Measurements from ENCODE around the gene CLTA. TPM values are rescaled to one million over a fixed set of nuclear protein-coding genes. Genes with fewer than 3 reads are reported as not detected.

The CLTA gene
- total RNA-seq, 5 donors from 2014 or later (not counting 1 experiment from before 2014, with no cell fraction given): 40.2 to 79.0 (median 70.0) TPM

DNA sequence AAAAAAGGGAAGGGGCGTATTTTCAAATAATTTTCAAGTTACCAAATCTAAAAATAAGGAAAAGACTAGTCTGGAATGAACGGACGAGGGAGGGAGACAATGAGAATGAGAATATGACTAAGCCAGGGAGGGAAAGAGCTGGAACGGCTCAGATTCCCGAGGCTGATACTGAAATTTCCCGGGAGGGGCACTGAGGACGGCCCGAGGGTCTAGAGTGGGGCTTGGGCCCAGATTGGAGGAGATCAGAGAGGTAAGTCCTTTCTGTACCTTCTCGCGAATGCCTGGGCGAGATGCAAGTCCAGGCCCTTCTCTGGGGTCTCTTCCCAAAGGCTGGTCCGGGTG lies 24.9 kb upstream of the CLTA start:
- peak overlapping the region; percentile 17 to 67 (median 31) for H3K4me3 Mint-ChIP-seq

DNA sequence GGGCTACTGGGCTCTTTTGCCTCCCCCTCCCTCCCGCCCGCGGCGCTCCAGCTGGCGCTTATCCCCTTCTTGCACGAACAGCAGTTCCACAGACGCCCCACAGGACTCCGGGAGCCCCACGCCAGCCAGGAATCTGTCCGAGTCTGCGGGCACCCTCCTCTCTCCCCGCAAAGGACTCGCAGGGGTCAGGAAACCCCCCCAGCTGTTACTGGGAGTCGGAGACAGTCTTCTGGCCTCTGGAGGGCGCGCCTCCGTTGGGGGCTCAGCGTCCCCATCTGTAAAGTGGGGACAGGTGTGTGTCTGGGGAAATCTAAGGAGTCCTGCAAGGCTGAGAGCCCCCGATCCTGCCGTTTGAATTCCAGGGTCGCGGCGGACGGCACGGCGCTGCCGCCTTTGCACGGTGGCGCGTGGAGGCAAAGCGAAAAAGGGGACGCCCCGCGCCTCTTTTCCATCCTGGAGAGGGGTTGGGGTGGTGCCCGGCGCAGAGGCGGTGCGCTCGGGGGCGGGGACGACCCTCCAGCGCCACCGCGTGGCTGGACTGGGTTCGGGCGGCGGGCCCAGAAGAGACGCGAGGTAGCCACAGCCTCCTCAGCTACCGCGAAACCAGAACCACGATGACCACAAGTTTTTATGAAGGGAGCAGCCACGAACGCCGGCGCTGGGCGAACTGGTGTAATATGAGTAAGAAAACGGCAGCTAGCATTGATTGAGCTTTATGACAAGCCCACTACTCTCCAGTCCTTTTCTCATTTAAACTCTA lies 24.4 kb upstream of the CLTA start:
- H3K27me3 Mint-ChIP-seq: peaks cover 0 to under 1% of the 10 kb centered on the region in 2 donors
- 6% methylated on average over 42 of the region's 58 CpGs for WGBS (ENCODE audit: insufficient coverage)
- CTCF ChIA-PET: interaction anchor here (0.6 to 7.6 kb wide), 21 partner anchors 24 to 1158 kb away, joined by 3 to 87 read pairs (median 5); partner anchors contain the start of genes GLIPR2 (in 2 of the 2) and CLTA (in 1 of the 2)

More for the DNA sequence above, 24.9 kb upstream of the CLTA start:
- Mint-ChIP-seq H3K4me1 (peaks cover 8 to 28% (median 14%) of the 10 kb centered on the region in 3 donors), H3K36me3 (peaks cover 12% of the 10 kb centered on the region), H3K27ac (no peak overlapping the region), H3K9me3 (no peaks in the 10 kb centered on the region), H3K27me3 (no peaks in the 10 kb centered on the region)
- H3K4me3 ChIP-seq (ENCODE audit: control insufficient read depth in 1 of 2, extremely low read depth in 1 of 2, low read length in 1 of 2): no peak overlapping the region
- ATAC-seq (replicated peaks in 1 of 4) (no peak), DNase-seq (no peak)
- no peaks in the 10 kb centered on the region for H3K27me3 ChIP-seq (replicated peaks in 1 of 2; ENCODE audit: control insufficient read depth in 2 of 2, extremely low read depth in 1 of 2, insufficient read depth in 2 of 2, low read length in 1 of 2)
- H3K4me1 ChIP-seq (ENCODE audit: control insufficient read depth in 1 of 2, extremely low read depth in 1 of 2, insufficient read depth in 2 of 2, low read length in 2 of 2): peaks cover 0 to 17% of the 10 kb centered on the region in 2 experiments
- POLR2A ChIA-PET: no interaction called here
- WGBS (ENCODE audit: insufficient coverage): 78% methylated on average over 6 of the region's 12 CpGs
- no peaks in the 10 kb centered on the region for H3K9me3 ChIP-seq
- peaks cover 0 to 8% of the 10 kb centered on the region in 2 donors for H3K36me3 ChIP-seq (ENCODE audit: control insufficient read depth in 2 of 2, extremely low read depth in 1 of 2, insufficient read depth in 1 of 2, low read length in 1 of 2)
- no peak overlapping the region for H3K27ac ChIP-seq (ENCODE audit: low read length)
- CTCF ChIA-PET: interaction anchor here (0.6 to 7.6 kb wide), 11 partner anchors 25 to 1158 kb away, joined by 3 to 87 read pairs (median 7); partner anchors contain the start of genes CLTA (in 1 of the 2) and GLIPR2 (in 1 of the 2)

DNA sequence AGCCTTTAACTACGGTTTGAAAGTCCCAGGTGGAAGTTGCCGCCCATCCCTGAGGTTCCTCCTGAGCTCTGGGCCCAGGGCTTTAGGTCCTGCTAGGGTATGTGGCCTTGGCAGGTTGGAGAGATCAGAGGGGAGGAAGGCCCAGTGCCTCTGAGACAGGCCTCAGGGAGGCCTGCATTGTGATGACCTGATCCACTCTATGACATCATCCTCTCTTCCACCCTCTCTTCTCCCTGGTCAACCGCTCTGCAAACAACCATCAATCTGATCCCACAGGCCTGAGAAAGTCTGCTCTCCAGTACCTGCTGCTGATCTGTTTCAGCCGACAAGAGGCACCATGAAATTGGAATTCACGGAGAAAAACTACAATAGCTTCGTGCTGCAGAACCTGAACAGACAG lies 21.6 kb upstream of the CLTA start, which contains the start of gene CCIN:
TSS of gene CCIN (plus strand) at position 223 of the 400 bp plus-strand sequence. CDS start at position 338, 115 bp downstream.
- Histone ChIP-seq H3K4me1 (ENCODE audit: control insufficient read depth in 1 of 2, extremely low read depth in 1 of 2, insufficient read depth in 2 of 2, low read length in 2 of 2) (peaks cover 0 to 17% of the 10 kb centered on the region in 2 experiments), H3K27me3 (replicated peaks in 1 of 2; ENCODE audit: control insufficient read depth in 2 of 2, extremely low read depth in 1 of 2, insufficient read depth in 2 of 2, low read length in 1 of 2) (peaks cover 0 to 14% of the 10 kb centered on the region in 2 experiments), H3K9me3 (no peaks in the 10 kb centered on the region), H3K4me3 (ENCODE audit: control insufficient read depth in 1 of 2, extremely low read depth in 1 of 2, low read length in 1 of 2) (no peak within 1 kb of the TSS), H3K36me3 (ENCODE audit: control insufficient read depth in 2 of 2, extremely low read depth in 1 of 2, insufficient read depth in 1 of 2, low read length in 1 of 2) (no peaks in the 10 kb centered on the region), H3K27ac (ENCODE audit: low read length) (no peak within 1 kb of the TSS)
- no peak within 1 kb of the TSS for H3K4me3 Mint-ChIP-seq
- no peaks in the 10 kb centered on the region for H3K9me3 Mint-ChIP-seq
- POLR2A ChIA-PET: interaction anchor here in 1 of 2 donors (0.6 kb wide), 1 partner anchor 68 kb away, joined by 4 read pairs; no protein-coding TSS in a partner anchor
- CTCF ChIA-PET: interaction anchor here (1.0 to 7.6 kb wide), 3 partner anchors 64 to 67 kb away, joined by 4 to 87 read pairs (median 85); no protein-coding TSS in a partner anchor
- no peaks in the 10 kb centered on the region for H3K36me3 Mint-ChIP-seq
- no peak for ATAC-seq (replicated peaks in 1 of 4)
- no peak within 1 kb of the TSS for H3K27ac Mint-ChIP-seq
- DNase-seq: no peak
- 94% methylated on average over 4 of the region's 6 CpGs for WGBS (ENCODE audit: insufficient coverage)
- peaks cover 0 to 2% of the 10 kb centered on the region in 2 donors for H3K27me3 Mint-ChIP-seq
- peaks cover 5 to 14% (median 8%) of the 10 kb centered on the region in 3 donors for H3K4me1 Mint-ChIP-seq

More for the DNA sequence above, 24.4 kb upstream of the CLTA start:
- Histone ChIP-seq H3K36me3 (ENCODE audit: control insufficient read depth in 2 of 2, extremely low read depth in 1 of 2, insufficient read depth in 1 of 2, low read length in 1 of 2) (peaks cover 0 to 5% of the 10 kb centered on the region in 2 donors), H3K9me3 (no peaks in the 10 kb centered on the region), H3K27me3 (replicated peaks in 1 of 2; ENCODE audit: control insufficient read depth in 2 of 2, extremely low read depth in 1 of 2, insufficient read depth in 2 of 2, low read length in 1 of 2) (peaks cover 0 to 4% of the 10 kb centered on the region in 2 experiments), H3K4me1 (ENCODE audit: control insufficient read depth in 1 of 2, extremely low read depth in 1 of 2, insufficient read depth in 2 of 2, low read length in 2 of 2) (peaks cover 0 to 17% of the 10 kb centered on the region in 2 experiments), H3K27ac (ENCODE audit: low read length) (no peak overlapping the region), H3K4me3 (ENCODE audit: control insufficient read depth in 1 of 2, extremely low read depth in 1 of 2, low read length in 1 of 2) (peak overlapping the region; percentile 59 to 60)
- peak overlapping the region in 1 of 2 donors; percentile 64 for H3K27ac Mint-ChIP-seq
- peak; percentile 96 to 98 (median 96) for ATAC-seq (replicated peaks in 1 of 4)
- peaks cover 8% of the 10 kb centered on the region for H3K36me3 Mint-ChIP-seq
- H3K4me3 Mint-ChIP-seq: peak overlapping the region; percentile 63 to 78 (median 67)
- POLR2A ChIA-PET: interaction anchor here (0.6 to 1.0 kb wide), 3 partner anchors 62 to 228 kb away, joined by 3 to 6 read pairs (median 5); no protein-coding TSS in a partner anchor
- H3K4me1 Mint-ChIP-seq: peaks cover 8 to 23% (median 8%) of the 10 kb centered on the region in 3 donors
- H3K9me3 Mint-ChIP-seq: no peaks in the 10 kb centered on the region
- DNase-seq: peak; percentile 35 to 89 (median 70)

DNA sequence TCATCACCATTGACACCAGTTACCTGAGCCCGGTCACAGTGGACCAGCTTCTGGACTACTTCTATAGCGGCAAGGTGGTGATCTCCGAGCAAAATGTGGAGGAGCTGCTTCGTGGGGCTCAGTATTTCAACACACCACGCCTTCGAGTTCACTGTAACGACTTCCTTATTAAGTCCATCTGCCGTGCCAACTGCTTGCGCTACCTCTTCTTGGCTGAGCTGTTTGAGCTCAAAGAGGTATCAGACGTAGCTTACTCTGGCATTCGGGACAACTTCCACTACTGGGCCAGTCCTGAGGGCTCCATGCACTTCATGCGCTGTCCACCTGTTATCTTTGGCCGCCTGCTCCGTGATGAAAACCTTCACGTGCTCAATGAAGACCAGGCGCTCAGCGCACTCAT lies 21.0 kb upstream of the CLTA start:
- POLR2A ChIA-PET: interaction anchor here in 1 of 2 donors (0.6 kb wide), 1 partner anchor 9 kb away, joined by 3 read pairs; no protein-coding TSS in a partner anchor
- DNase-seq (no peak), ATAC-seq (replicated peaks in 1 of 4) (no peak)
- H3K4me1 Mint-ChIP-seq: peaks cover 5 to 13% (median 8%) of the 10 kb centered on the region in 3 donors
- CTCF ChIA-PET: interaction anchor here (0.5 to 7.6 kb wide), 2 partner anchors 9 to 68 kb away, joined by 3 to 87 read pairs; no protein-coding TSS in a partner anchor
- H3K27ac ChIP-seq (ENCODE audit: low read length): no peak overlapping the region
- no peaks in the 10 kb centered on the region for H3K36me3 Mint-ChIP-seq
- peaks cover 0 to 2% of the 10 kb centered on the region in 2 donors for H3K27me3 Mint-ChIP-seq
- no peaks in the 10 kb centered on the region for H3K36me3 ChIP-seq (ENCODE audit: control insufficient read depth in 2 of 2, extremely low read depth in 1 of 2, insufficient read depth in 1 of 2, low read length in 1 of 2)
- H3K4me3 Mint-ChIP-seq: no peak overlapping the region
- H3K4me3 ChIP-seq (ENCODE audit: control insufficient read depth in 1 of 2, extremely low read depth in 1 of 2, low read length in 1 of 2): no peak overlapping the region
- H3K27ac Mint-ChIP-seq: no peak overlapping the region
- no peaks in the 10 kb centered on the region for H3K9me3 ChIP-seq
- no peaks in the 10 kb centered on the region for H3K9me3 Mint-ChIP-seq
- peaks cover 0 to 18% of the 10 kb centered on the region in 2 experiments for H3K27me3 ChIP-seq (replicated peaks in 1 of 2; ENCODE audit: control insufficient read depth in 2 of 2, extremely low read depth in 1 of 2, insufficient read depth in 2 of 2, low read length in 1 of 2)
- WGBS (ENCODE audit: insufficient coverage): 93% methylated on average over 17 of the region's 17 CpGs
- H3K4me1 ChIP-seq (ENCODE audit: control insufficient read depth in 1 of 2, extremely low read depth in 1 of 2, insufficient read depth in 2 of 2, low read length in 2 of 2): peaks cover 0 to 14% of the 10 kb centered on the region in 2 experiments

DNA sequence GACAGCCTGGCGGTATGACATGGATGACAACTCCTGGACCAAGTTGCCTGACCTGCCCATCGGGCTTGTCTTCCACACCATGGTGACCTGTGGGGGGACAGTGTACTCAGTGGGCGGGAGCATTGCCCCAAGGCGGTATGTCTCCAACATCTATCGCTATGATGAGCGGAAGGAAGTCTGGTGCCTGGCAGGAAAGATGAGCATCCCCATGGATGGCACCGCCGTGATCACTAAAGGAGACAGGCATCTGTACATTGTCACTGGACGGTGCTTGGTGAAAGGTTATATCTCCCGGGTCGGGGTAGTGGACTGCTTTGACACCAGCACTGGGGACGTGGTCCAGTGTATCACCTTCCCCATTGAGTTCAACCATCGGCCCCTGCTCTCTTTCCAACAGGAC lies 20.2 kb upstream of the CLTA start:
- Histone ChIP-seq H3K27ac (ENCODE audit: low read length) (no peak overlapping the region), H3K9me3 (no peaks in the 10 kb centered on the region), H3K36me3 (ENCODE audit: control insufficient read depth in 2 of 2, extremely low read depth in 1 of 2, insufficient read depth in 1 of 2, low read length in 1 of 2) (no peaks in the 10 kb centered on the region), H3K27me3 (replicated peaks in 1 of 2; ENCODE audit: control insufficient read depth in 2 of 2, extremely low read depth in 1 of 2, insufficient read depth in 2 of 2, low read length in 1 of 2) (peaks cover 0 to 21% of the 10 kb centered on the region in 2 experiments), H3K4me3 (ENCODE audit: control insufficient read depth in 1 of 2, extremely low read depth in 1 of 2, low read length in 1 of 2) (no peak overlapping the region), H3K4me1 (ENCODE audit: control insufficient read depth in 1 of 2, extremely low read depth in 1 of 2, insufficient read depth in 2 of 2, low read length in 2 of 2) (peaks cover 0 to 12% of the 10 kb centered on the region in 2 experiments)
- WGBS (ENCODE audit: insufficient coverage): 93% methylated on average over 13 of the region's 13 CpGs
- POLR2A ChIA-PET: no interaction called here
- no peaks in the 10 kb centered on the region for H3K36me3 Mint-ChIP-seq
- no peaks in the 10 kb centered on the region for H3K9me3 Mint-ChIP-seq
- DNase-seq: no peak
- CTCF ChIA-PET: interaction anchor here in 1 of 2 donors (0.6 to 0.8 kb wide), 2 partner anchors 57 to 66 kb away, joined by 3 read pairs; no protein-coding TSS in a partner anchor
- peaks cover 3 to 9% (median 6%) of the 10 kb centered on the region in 3 donors for H3K4me1 Mint-ChIP-seq
- peaks cover 0 to 2% of the 10 kb centered on the region in 2 donors for H3K27me3 Mint-ChIP-seq
- H3K4me3 Mint-ChIP-seq: no peak overlapping the region
- H3K27ac Mint-ChIP-seq: no peak overlapping the region
- no peak for ATAC-seq (replicated peaks in 1 of 4)

DNA sequence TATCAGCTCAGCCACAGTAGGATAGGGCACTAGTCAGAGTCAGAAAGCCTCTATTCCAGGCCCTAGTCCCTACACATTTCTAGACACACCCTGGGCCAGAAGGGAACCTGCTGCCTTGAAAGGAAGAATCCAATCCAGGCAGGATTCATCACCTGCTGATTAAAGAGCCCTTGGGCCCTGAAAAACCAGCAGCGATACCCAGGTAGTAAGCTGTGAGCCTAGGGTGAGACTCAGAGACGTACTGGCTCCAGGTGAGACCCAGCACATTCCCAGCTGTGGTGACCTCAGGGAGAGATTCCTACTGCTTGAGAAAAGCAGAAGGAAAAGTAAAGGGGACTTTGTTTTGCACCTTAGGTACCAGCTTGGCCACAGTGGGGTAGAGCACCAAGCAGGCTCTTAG lies 16.9 kb upstream of the CLTA start:
- ChIA-PET POLR2A (no interaction called here), CTCF (no interaction called here)
- H3K36me3 Mint-ChIP-seq: no peaks in the 10 kb centered on the region

More for the DNA sequence above, 16.9 kb upstream of the CLTA start:
- ATAC-seq (replicated peaks in 1 of 4) (no peak), DNase-seq (no peak)
- H3K27me3 Mint-ChIP-seq: peaks cover 0 to 2% of the 10 kb centered on the region in 2 donors
- H3K4me1 Mint-ChIP-seq: peaks cover 2 to 5% (median 2%) of the 10 kb centered on the region in 3 donors
- Histone ChIP-seq H3K27ac (ENCODE audit: low read length) (no peak overlapping the region), H3K27me3 (replicated peaks in 1 of 2; ENCODE audit: control insufficient read depth in 2 of 2, extremely low read depth in 1 of 2, insufficient read depth in 2 of 2, low read length in 1 of 2) (peaks cover 0 to 25% of the 10 kb centered on the region in 2 experiments), H3K4me1 (ENCODE audit: control insufficient read depth in 1 of 2, extremely low read depth in 1 of 2, insufficient read depth in 2 of 2, low read length in 2 of 2) (no peaks in the 10 kb centered on the region), H3K4me3 (ENCODE audit: control insufficient read depth in 1 of 2, extremely low read depth in 1 of 2, low read length in 1 of 2) (no peak overlapping the region), H3K9me3 (no peaks in the 10 kb centered on the region), H3K36me3 (ENCODE audit: control insufficient read depth in 2 of 2, extremely low read depth in 1 of 2, insufficient read depth in 1 of 2, low read length in 1 of 2) (no peaks in the 10 kb centered on the region)
- no peak overlapping the region for H3K27ac Mint-ChIP-seq
- no peak overlapping the region for H3K4me3 Mint-ChIP-seq
- H3K9me3 Mint-ChIP-seq: no peaks in the 10 kb centered on the region
- 100% methylated on average over 1 of the region's 2 CpGs for WGBS (ENCODE audit: insufficient coverage)

Data from T-cell (primary cell).